HepG2 (cell line): Measurements from ENCODE around the gene LLGL2.

ENCODE experiments used
- GMEB1 ChIP-seq: sonication (generic); formaldehyde crosslinking; IDR thresholded peaks from 2 replicates; pipeline ENCODE4 v1.5.1; 2020; ENCODE audit warnings: missing genetic modification reagents, mild to moderate bottlenecking, borderline replicate concordance
- KAT2B ChIP-seq: fragments of 150-350 bp; IDR thresholded peaks from 2 replicates; pipeline ENCODE4 v1.6.1; 2014; ENCODE audit warnings: low read depth, low read length, borderline replicate concordance
- TCF7 ChIP-seq: sonication (generic); IDR thresholded peaks from 2 replicates; pipeline ENCODE4 v1.6.1; 2016; ENCODE audit warnings: antibody characterized with exemption, low read depth
- ZNF263 ChIP-seq: sonication (generic); formaldehyde crosslinking; IDR thresholded peaks from 2 replicates; pipeline ENCODE4 v1.4.0; 2020; ENCODE audit warnings: missing genetic modification reagents
- ZNF292 ChIP-seq: sonication (generic); formaldehyde crosslinking; IDR thresholded peaks from 2 replicates; pipeline ENCODE4 v1.8.1; 2022; ENCODE audit warnings: mild to moderate bottlenecking, low read depth, missing genetic modification reagents, borderline replicate concordance
- TF ChIP-seq, protein P1 (sequence below): sonication (generic); formaldehyde crosslinking; IDR thresholded peaks from 2 replicates; pipeline ENCODE4 v1.4.0; 2020; ENCODE audit warnings: missing genetic modification reagents
- TF ChIP-seq, protein P2 (sequence below): IDR thresholded peaks from 2 replicates; pipeline ENCODE4 v1.6.1; 2012; ENCODE audit warnings: low read length, improper control_type of control experiment
- TF ChIP-seq, protein P3 (sequence below): sonication (generic); formaldehyde crosslinking; IDR thresholded peaks from 2 replicates; pipeline ENCODE4 v1.5.0; 2020; ENCODE audit warnings: missing genetic modification reagents

DNA sequence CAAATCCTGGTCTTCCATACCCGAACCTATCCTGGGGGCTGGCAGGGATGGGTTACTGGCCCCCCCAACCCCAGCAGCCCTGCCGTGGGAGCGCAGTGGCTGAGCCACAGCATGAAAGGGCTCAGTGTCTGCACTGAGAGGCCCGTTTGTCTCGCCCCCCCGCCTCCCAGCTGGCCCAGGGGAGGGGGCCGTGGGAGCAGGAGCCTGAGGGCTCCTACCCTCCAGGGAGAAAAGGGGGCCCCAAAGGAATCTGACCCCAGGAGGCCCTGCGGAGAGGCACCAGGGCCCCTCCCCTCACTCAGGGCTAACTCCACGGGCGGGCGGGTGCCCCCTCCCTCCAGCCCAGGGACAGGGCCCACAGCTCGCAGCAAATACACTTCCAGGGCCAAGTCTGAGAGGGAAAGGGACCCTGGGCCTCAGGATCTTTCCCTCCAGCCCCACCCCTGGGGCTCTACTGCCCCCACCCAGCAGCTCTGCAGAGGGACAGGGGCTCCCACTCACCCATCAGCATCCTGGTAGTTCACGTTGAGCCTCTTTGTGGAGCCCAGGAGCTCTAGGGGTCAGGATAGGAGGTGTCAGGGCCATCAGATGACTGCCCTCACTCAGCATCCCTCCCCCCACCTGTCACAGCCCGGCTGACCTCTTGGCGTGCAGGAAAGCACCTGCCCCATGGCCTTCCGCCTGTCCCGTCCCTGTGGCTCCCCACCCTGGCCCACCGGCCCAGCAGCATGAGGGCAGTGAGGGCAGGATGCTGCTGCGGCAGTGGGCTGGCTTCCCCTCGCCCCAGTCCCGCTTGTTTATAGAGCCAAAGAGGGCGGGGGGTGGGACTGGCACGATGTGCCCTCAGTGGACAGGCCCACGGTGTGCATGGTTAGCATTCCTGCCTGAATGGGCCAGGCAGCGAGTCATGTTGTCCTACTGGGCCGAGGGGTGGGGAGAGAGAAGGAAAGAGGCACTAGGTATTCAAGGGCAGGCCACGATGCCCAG is 17.5 kb upstream of the LLGL2 start:
- no peak for TF ChIP-seq ZNF263
- no peak for TF ChIP-seq KAT2B
- TF ChIP-seq, protein P1, sequence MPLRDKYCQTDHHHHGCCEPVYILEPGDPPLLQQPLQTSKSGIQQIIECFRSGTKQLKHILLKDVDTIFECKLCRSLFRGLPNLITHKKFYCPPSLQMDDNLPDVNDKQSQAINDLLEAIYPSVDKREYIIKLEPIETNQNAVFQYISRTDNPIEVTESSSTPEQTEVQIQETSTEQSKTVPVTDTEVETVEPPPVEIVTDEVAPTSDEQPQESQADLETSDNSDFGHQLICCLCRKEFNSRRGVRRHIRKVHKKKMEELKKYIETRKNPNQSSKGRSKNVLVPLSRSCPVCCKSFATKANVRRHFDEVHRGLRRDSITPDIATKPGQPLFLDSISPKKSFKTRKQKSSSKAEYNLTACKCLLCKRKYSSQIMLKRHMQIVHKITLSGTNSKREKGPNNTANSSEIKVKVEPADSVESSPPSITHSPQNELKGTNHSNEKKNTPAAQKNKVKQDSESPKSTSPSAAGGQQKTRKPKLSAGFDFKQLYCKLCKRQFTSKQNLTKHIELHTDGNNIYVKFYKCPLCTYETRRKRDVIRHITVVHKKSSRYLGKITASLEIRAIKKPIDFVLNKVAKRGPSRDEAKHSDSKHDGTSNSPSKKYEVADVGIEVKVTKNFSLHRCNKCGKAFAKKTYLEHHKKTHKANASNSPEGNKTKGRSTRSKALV (CRISPR knock-in tag), result no peak
- TF ChIP-seq, protein P2, sequence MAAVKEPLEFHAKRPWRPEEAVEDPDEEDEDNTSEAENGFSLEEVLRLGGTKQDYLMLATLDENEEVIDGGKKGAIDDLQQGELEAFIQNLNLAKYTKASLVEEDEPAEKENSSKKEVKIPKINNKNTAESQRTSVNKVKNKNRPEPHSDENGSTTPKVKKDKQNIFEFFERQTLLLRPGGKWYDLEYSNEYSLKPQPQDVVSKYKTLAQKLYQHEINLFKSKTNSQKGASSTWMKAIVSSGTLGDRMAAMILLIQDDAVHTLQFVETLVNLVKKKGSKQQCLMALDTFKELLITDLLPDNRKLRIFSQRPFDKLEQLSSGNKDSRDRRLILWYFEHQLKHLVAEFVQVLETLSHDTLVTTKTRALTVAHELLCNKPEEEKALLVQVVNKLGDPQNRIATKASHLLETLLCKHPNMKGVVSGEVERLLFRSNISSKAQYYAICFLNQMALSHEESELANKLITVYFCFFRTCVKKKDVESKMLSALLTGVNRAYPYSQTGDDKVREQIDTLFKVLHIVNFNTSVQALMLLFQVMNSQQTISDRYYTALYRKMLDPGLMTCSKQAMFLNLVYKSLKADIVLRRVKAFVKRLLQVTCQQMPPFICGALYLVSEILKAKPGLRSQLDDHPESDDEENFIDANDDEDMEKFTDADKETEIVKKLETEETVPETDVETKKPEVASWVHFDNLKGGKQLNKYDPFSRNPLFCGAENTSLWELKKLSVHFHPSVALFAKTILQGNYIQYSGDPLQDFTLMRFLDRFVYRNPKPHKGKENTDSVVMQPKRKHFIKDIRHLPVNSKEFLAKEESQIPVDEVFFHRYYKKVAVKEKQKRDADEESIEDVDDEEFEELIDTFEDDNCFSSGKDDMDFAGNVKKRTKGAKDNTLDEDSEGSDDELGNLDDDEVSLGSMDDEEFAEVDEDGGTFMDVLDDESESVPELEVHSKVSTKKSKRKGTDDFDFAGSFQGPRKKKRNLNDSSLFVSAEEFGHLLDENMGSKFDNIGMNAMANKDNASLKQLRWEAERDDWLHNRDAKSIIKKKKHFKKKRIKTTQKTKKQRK, result no peak
- TF ChIP-seq GMEB1 (CRISPR knock-in tag), result no peak
- TF ChIP-seq, protein P3, sequence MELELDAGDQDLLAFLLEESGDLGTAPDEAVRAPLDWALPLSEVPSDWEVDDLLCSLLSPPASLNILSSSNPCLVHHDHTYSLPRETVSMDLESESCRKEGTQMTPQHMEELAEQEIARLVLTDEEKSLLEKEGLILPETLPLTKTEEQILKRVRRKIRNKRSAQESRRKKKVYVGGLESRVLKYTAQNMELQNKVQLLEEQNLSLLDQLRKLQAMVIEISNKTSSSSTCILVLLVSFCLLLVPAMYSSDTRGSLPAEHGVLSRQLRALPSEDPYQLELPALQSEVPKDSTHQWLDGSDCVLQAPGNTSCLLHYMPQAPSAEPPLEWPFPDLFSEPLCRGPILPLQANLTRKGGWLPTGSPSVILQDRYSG, result no peak
- TF ChIP-seq ZNF292 (CRISPR knock-in tag), result no peak
- TF ChIP-seq TCF7, result no peak
